ENCODE results near the gene OTOG. TPM values are rescaled to one million over a fixed set of nuclear protein-coding genes. Genes with fewer than 3 reads are reported as not detected.

OTOG gene
- total RNA-seq, 1 experiment from 2014 or later, result 0.35 TPM

GRCh38 chr11:17590463-17590862, 43.4 kb downstream of the OTOG start:
- no peak overlapping the region for H3K4ac ChIP-seq (ENCODE audit: low read depth, low read length)
- Mint-ChIP-seq H3K4me1 (no peaks in the 10 kb centered on the region), H3K9me3 (peaks cover 3 to 8% of the 10 kb centered on the region in 2 experiments; a peak in 4 of 5 replicates), H3K27ac (no peak overlapping the region), H3K36me3 (ENCODE audit: insufficient read depth in 1 of 3, low read depth in 3 of 3) (peaks cover 0 to 4% (median 0%) of the 10 kb centered on the region in 3 experiments; a peak in 2 of 7 replicates), H3K4me3 (no peak overlapping the region), H3K27me3 (ENCODE audit: low read depth) (peaks cover 20% of the 10 kb centered on the region)
- peaks cover 6% of the 10 kb centered on the region for H3K9me3 ChIP-seq (ENCODE audit: control insufficient read depth, low read depth, low read length)
- H3K4me1 ChIP-seq (ENCODE audit: insufficient read depth, low read length), result no peaks in the 10 kb centered on the region
- H3K23me2 ChIP-seq (ENCODE audit: insufficient read length, low read depth, low read length, poor library complexity, severe bottlenecking), result no peaks in the 10 kb centered on the region
- no peak overlapping the region for H3K9ac ChIP-seq (ENCODE audit: extremely low read depth, insufficient read length, low read length)
- no peak overlapping the region for H4K5ac ChIP-seq (ENCODE audit: insufficient read length, low read depth, low read length)
- H4K20me1 ChIP-seq (ENCODE audit: control insufficient read depth, insufficient read depth, insufficient read length), result peaks cover 3% of the 10 kb centered on the region
- no peak overlapping the region for H3K56ac ChIP-seq (ENCODE audit: insufficient read length, low read depth, low read length)
- no peak overlapping the region for H2BK120ac ChIP-seq (ENCODE audit: low read depth, low read length, poor library complexity, severe bottlenecking)
- no peak overlapping the region for H2AK5ac ChIP-seq (ENCODE audit: insufficient read length, low read length)
- no peak overlapping the region for H4K8ac ChIP-seq (replicated peaks; ENCODE audit: insufficient read length, low read depth, low read length)
- H3K23ac ChIP-seq (ENCODE audit: insufficient read length, low read depth, low read length), result no peak overlapping the region
- no peak overlapping the region for H3K18ac ChIP-seq (ENCODE audit: insufficient read length, low read depth, low read length)
- H2BK15ac ChIP-seq (ENCODE audit: low read depth, low read length), result no peak overlapping the region
- no peak for TF ChIP-seq CTCF (conservative IDR thresholded peaks at IDR 0.05)
- no peak overlapping the region; the same call in 1 of the 2 replicates for H3K14ac ChIP-seq (ENCODE audit: insufficient read depth, low read length)
- H3K27me3 ChIP-seq (ENCODE audit: insufficient read depth, low read length), result peaks cover 2% of the 10 kb centered on the region; the same call in 1 of the 2 replicates
- WGBS (ENCODE audit: extremely low coverage, insufficient read length, low lambda C conversion rate), result no CpG with 5 or more reads among the region's 7 CpGs
- DNase-seq, result peak; percentile 12
- H3K79me2 ChIP-seq (ENCODE audit: insufficient read depth, low read length), result no peaks in the 10 kb centered on the region
- no peak overlapping the region for H3K4me2 ChIP-seq (ENCODE audit: insufficient read depth, insufficient read length, low read length)
- no peak overlapping the region for H3T11ph ChIP-seq (ENCODE audit: low read length)
- H3K79me1 ChIP-seq (ENCODE audit: insufficient read depth, low read depth, low read length, poor library complexity, severe bottlenecking), result no peaks in the 10 kb centered on the region
- no peak overlapping the region for H2BK5ac ChIP-seq (ENCODE audit: insufficient read length, low read length)
- no peak overlapping the region for H4K91ac ChIP-seq (ENCODE audit: insufficient read length, low read depth, low read length)
- H2AFZ ChIP-seq (ENCODE audit: low read length), result no peak overlapping the region
- no peak overlapping the region for H2BK20ac ChIP-seq (ENCODE audit: low read depth, low read length, poor library complexity, severe bottlenecking)
- no peak overlapping the region for H3K27ac ChIP-seq (ENCODE audit: insufficient read length, low read depth, low read length)
- H2BK12ac ChIP-seq (ENCODE audit: insufficient read length, low read depth, low read length), result no peak overlapping the region
